ENCODE results near the gene DCLK1. TPM values are rescaled to one million over a fixed set of nuclear protein-coding genes. Genes with fewer than 3 reads are reported as not detected.

DCLK1 gene
- total RNA-seq, 2 donors from 2014 or later, result not detected

- ATAC-seq (no peak), DNase-seq (ENCODE audit: low spot score in 2 of 2) (no peak)
- Mint-ChIP-seq H3K36me3 (no peaks in the 10 kb centered on the region), H3K27ac (no peak overlapping the region), H3K9me3 (peaks cover 7 to 8% of the 10 kb centered on the region in 2 donors)
Observed at GRCh38 chr13:35812736-35813135, 318.4 kb downstream of the DCLK1 start.

- peaks cover 0 to 5% of the 10 kb centered on the region in 2 donors for H3K36me3 Mint-ChIP-seq
- H3K27ac Mint-ChIP-seq, result no peak overlapping the region
- ATAC-seq (no peak), DNase-seq (ENCODE audit: low spot score in 2 of 2) (no peak)
- H3K9me3 Mint-ChIP-seq, result peaks cover 11 to 13% of the 10 kb centered on the region in 2 donors
Observed at GRCh38 chr13:35810321-35810720, 320.9 kb downstream of the DCLK1 start.

GRCh38 chr13:35808846-35809245, 322.3 kb downstream of the DCLK1 start:
- Mint-ChIP-seq H3K27ac (no peak overlapping the region), H3K36me3 (peaks cover 0 to 5% of the 10 kb centered on the region in 2 donors), H3K9me3 (peaks cover 11 to 13% of the 10 kb centered on the region in 2 donors)
- ATAC-seq (no peak), DNase-seq (ENCODE audit: low spot score in 2 of 2) (no peak)

- no peak for DNase-seq (ENCODE audit: low spot score in 2 of 2)
- Mint-ChIP-seq H3K9me3 (peaks cover 11 to 13% of the 10 kb centered on the region in 2 donors), H3K27ac (no peak overlapping the region), H3K36me3 (peaks cover 0 to 5% of the 10 kb centered on the region in 2 donors)
- no peak for ATAC-seq
Observed at GRCh38 chr13:35804901-35805300, 326.3 kb downstream of the DCLK1 start.

GRCh38 chr13:35797991-35798390, 333.2 kb downstream of the DCLK1 start:
- Mint-ChIP-seq H3K9me3 (peaks cover 4 to 5% of the 10 kb centered on the region in 2 donors), H3K36me3 (no peaks in the 10 kb centered on the region), H3K27ac (no peak overlapping the region)
- no peak for DNase-seq (ENCODE audit: low spot score in 2 of 2)
- no peak for ATAC-seq

GRCh38 chr13:35797244-35797643, 333.9 kb downstream of the DCLK1 start:
- Mint-ChIP-seq H3K36me3 (no peaks in the 10 kb centered on the region), H3K9me3 (peaks cover 4 to 5% of the 10 kb centered on the region in 2 donors), H3K27ac (no peak overlapping the region)
- no peak for ATAC-seq
- DNase-seq (ENCODE audit: low spot score in 2 of 2), result no peak

GRCh38 chr13:35796623-35797022, 334.6 kb downstream of the DCLK1 start:
- H3K9me3 Mint-ChIP-seq, result peaks cover 4 to 5% of the 10 kb centered on the region in 2 donors
- H3K36me3 Mint-ChIP-seq, result no peaks in the 10 kb centered on the region
- DNase-seq (ENCODE audit: low spot score in 2 of 2) (no peak), ATAC-seq (no peak)
- H3K27ac Mint-ChIP-seq, result no peak overlapping the region

GRCh38 chr13:35794734-35795389, 336.3 kb downstream of the DCLK1 start:
- Mint-ChIP-seq H3K9me3 (peaks cover 4 to 5% of the 10 kb centered on the region in 2 donors), H3K27ac (no peak overlapping the region), H3K36me3 (no peaks in the 10 kb centered on the region)
- DNase-seq (ENCODE audit: low spot score in 2 of 2), result no peak
- ATAC-seq, result no peak

- no peak for DNase-seq (ENCODE audit: low spot score in 2 of 2)
- no peak for ATAC-seq
- H3K9me3 Mint-ChIP-seq, result peaks cover 4 to 5% of the 10 kb centered on the region in 2 donors
- no peak overlapping the region for H3K27ac Mint-ChIP-seq
- no peaks in the 10 kb centered on the region for H3K36me3 Mint-ChIP-seq
Observed at GRCh38 chr13:35793823-35794222, 337.4 kb downstream of the DCLK1 start.

- Mint-ChIP-seq H3K36me3 (no peaks in the 10 kb centered on the region), H3K27ac (no peak overlapping the region), H3K9me3 (peaks cover 4 to 5% of the 10 kb centered on the region in 2 donors)
- DNase-seq (ENCODE audit: low spot score in 2 of 2) (no peak), ATAC-seq (no peak)
Observed at GRCh38 chr13:35792911-35793310, 338.3 kb downstream of the DCLK1 start.

GRCh38 chr13:35792021-35792420, 339.2 kb downstream of the DCLK1 start:
- ATAC-seq (no peak), DNase-seq (ENCODE audit: low spot score in 2 of 2) (no peak)
- H3K27ac Mint-ChIP-seq, result no peak overlapping the region
- H3K36me3 Mint-ChIP-seq, result no peaks in the 10 kb centered on the region
- H3K9me3 Mint-ChIP-seq, result peaks cover 4 to 5% of the 10 kb centered on the region in 2 donors

GRCh38 chr13:35791184-35791851, 339.9 kb downstream of the DCLK1 start:
- Mint-ChIP-seq H3K9me3 (peaks cover 4% of the 10 kb centered on the region in 2 donors), H3K36me3 (no peaks in the 10 kb centered on the region), H3K27ac (no peak overlapping the region)
- ATAC-seq (no peak), DNase-seq (ENCODE audit: low spot score in 2 of 2) (no peak)

GRCh38 chr13:35789335-35790165, 341.6 kb downstream of the DCLK1 start:
- H3K27ac Mint-ChIP-seq, result no peak overlapping the region
- no peaks in the 10 kb centered on the region for H3K9me3 Mint-ChIP-seq
- no peak for ATAC-seq
- no peak for DNase-seq (ENCODE audit: low spot score in 2 of 2)
- no peaks in the 10 kb centered on the region for H3K36me3 Mint-ChIP-seq

- Mint-ChIP-seq H3K36me3 (no peaks in the 10 kb centered on the region), H3K27ac (no peak overlapping the region), H3K9me3 (no peaks in the 10 kb centered on the region)
- ATAC-seq (no peak), DNase-seq (ENCODE audit: low spot score in 2 of 2) (no peak)
Observed at GRCh38 chr13:35787937-35788336, 343.2 kb downstream of the DCLK1 start.

GRCh38 chr13:35785576-35786303, 345.4 kb downstream of the DCLK1 start:
- Mint-ChIP-seq H3K36me3 (no peaks in the 10 kb centered on the region), H3K27ac (no peak overlapping the region), H3K9me3 (no peaks in the 10 kb centered on the region)
- ATAC-seq, result no peak
- DNase-seq (ENCODE audit: low spot score in 2 of 2), result no peak

GRCh38 chr13:35784286-35784951, 346.8 kb downstream of the DCLK1 start:
- Mint-ChIP-seq H3K27ac (no peak overlapping the region), H3K9me3 (no peaks in the 10 kb centered on the region), H3K36me3 (no peaks in the 10 kb centered on the region)
- no peak for DNase-seq (ENCODE audit: low spot score in 2 of 2)
- ATAC-seq, result no peak

Measured in activated naive CD4-positive, alpha-beta T cell treated with anti-CD3 and anti-CD28 coated beads, Interleukin-2, amount 50 U/mL, for 72 hours (primary cell).